Dedifferentiated amniotic fluid mesenchymal stem cell (primary cell): ENCODE results near the gene RINL.
"Not testable (repeated sequence)": the region's sequence is repeated elsewhere in the genome, so short reads cannot be mapped to it uniquely, and the experiment has no call there.

Experiments
- DNase-seq: peaks from one replicate; pipeline ENCODE4 v3.0.0-alpha.2; 2016; ENCODE audit errors: extremely low spot score

Gene RINL

GRCh38 chr19:38834590-38834989 is 43.5 kb downstream of the RINL start:
- DNase-seq = no peak

DNA sequence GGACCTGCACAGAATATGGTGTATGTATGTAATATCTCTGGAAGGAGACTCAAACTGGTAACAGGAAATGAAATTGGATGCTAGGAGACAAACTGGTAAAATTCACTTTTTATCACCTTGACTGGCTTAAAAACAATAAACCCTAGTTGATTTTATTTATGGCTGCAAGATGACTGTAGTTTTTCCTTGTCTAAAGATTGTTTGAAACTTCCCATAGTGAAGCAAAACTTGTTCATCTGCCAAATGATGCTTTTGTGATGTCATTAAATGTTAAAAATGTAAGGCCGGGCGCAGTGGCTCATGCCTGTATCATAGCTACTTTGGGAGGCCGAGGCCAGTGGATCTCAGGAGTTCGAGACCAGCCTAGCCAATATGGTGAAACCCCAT is 44.0 kb downstream of the RINL start:
- DNase-seq = no peak

- no peak for DNase-seq
These were observed 45.0 kb downstream of the RINL start for GRCh38 chr19:38833092-38833425.

- peak; percentile 74 for DNase-seq
These were observed 46.9 kb downstream of the RINL start for GRCh38 chr19:38831142-38831605.

- no peak for DNase-seq
These were observed 47.9 kb downstream of the RINL start for GRCh38 chr19:38830039-38830733.

DNA sequence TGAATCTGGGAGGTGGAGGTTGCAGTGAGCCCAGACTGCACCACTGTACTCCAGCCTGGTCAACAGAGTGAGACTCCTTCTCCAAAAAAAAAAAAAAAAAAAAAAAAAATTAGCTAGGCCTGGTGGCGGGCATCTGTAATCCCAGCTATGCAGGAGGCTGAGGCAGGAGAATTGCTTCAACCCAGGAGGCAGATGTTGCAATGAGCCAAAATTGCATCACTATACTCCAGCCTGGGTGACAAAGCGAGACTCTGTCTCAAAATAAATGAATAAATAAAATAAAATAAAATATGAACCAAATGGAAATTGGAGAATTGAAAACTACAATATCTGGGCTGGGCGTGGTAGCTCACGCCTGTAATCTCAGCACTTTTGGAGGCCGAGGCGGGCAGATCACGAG is 48.9 kb downstream of the RINL start:
- DNase-seq = not testable (repeated sequence)

GRCh38 chr19:38826856-38827551 is 51.1 kb downstream of the RINL start:
- DNase-seq = no peak

- not testable (repeated sequence) for DNase-seq
These were observed 52.1 kb downstream of the RINL start for GRCh38 chr19:38825936-38826335.

DNA sequence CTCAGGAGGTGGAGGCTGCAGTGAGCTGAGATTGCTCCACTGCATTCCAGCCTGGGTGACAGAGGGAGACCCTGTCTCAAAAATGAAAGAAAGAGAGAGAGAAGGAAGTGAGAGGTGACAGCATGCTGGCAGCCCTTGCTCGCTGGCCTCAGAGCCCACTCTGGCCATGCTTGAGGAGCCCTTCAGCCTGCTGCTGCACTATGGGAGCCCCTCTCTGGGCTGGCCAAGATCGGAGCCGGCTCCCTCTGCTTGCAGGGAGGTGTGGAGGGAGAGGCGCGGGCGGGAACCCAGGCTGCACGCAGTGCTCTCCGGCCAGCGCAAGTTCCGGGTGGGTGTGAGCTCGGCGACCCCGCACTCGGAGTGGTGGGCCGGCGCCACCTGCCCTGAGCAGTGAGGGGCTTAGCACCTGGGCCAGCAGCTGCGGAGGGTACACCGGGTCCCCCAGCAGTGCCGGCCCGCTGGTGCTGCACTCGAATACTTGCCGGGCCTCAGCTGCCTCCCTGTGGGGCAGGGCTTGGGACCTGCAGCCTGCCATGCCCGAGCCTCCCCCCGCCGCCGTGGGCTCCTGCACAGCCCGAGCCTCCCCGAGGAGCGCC is 56.7 kb downstream of the RINL start:
- DNase-seq = not testable (repeated sequence)

GRCh38 chr19:38819231-38819920 is 58.7 kb downstream of the RINL start:
- no peak for DNase-seq
